ENCODE measurements around the gene TMEM17.
"Not testable (repeated sequence)": the region's sequence is repeated elsewhere in the genome, so short reads cannot be mapped to it uniquely, and the experiment has no call there.

Gene TMEM17

GRCh38 chr2:62539606-62540407 is 33.8 kb upstream of the TMEM17 start:
- no peak for TF ChIP-seq ZFP30 (CRISPR knock-in tag; IDR thresholded peaks at IDR 0.05)
- no peak for TF ChIP-seq GLIS3 (CRISPR knock-in tag; IDR thresholded peaks at IDR 0.05)
- TF ChIP-seq BACH2 (CRISPR knock-in tag; IDR thresholded peaks at IDR 0.05; ENCODE audit: borderline replicate concordance): no peak
- no peak for TF ChIP-seq CSDC2 (CRISPR knock-in tag; IDR thresholded peaks at IDR 0.05)
- no peak for TF ChIP-seq POU6F1 (CRISPR knock-in tag; IDR thresholded peaks at IDR 0.05; ENCODE audit: borderline replicate concordance, low read depth)
- no peak for TF ChIP-seq ISL1 (CRISPR knock-in tag; IDR thresholded peaks at IDR 0.05)
- no peak for TF ChIP-seq ZC3H10 (CRISPR knock-in tag; IDR thresholded peaks at IDR 0.05)
- no peak for TF ChIP-seq RARB (CRISPR knock-in tag; IDR thresholded peaks at IDR 0.05)
- no peak for TF ChIP-seq OSR1 (CRISPR knock-in tag; IDR thresholded peaks at IDR 0.05)
- no peak for TF ChIP-seq ZFP3 (CRISPR knock-in tag; IDR thresholded peaks at IDR 0.05)
- ATAC-seq: no peak

- ATAC-seq: no peak
- no peak for TF ChIP-seq PATZ1 (CRISPR knock-in tag; IDR thresholded peaks at IDR 0.05; ENCODE audit: borderline replicate concordance)
- no peak for TF ChIP-seq CREB5 (CRISPR knock-in tag; IDR thresholded peaks at IDR 0.05; ENCODE audit: low read depth)
- no peak for TF ChIP-seq ZNF8 (CRISPR knock-in tag; IDR thresholded peaks at IDR 0.05)
Measured at GRCh38 chr2:62538756-62539155, 32.8 kb upstream of the TMEM17 start.

- no peak for TF ChIP-seq TOX (CRISPR knock-in tag; IDR thresholded peaks at IDR 0.05; ENCODE audit: borderline replicate concordance)
- no peak for ATAC-seq
Measured at GRCh38 chr2:62537814-62538213, 31.8 kb upstream of the TMEM17 start.

- no peak for ATAC-seq
- TF ChIP-seq ZNF8 (CRISPR knock-in tag; IDR thresholded peaks at IDR 0.05): no peak
- no peak for TF ChIP-seq ARNTL (CRISPR knock-in tag; IDR thresholded peaks at IDR 0.05; ENCODE audit: borderline replicate concordance, low read depth)
- TF ChIP-seq ZNF565 (CRISPR knock-in tag; conservative IDR thresholded peaks at IDR 0.05; ENCODE audit: low read depth): no peak
Measured at GRCh38 chr2:62536873-62537547, 31.0 kb upstream of the TMEM17 start.

GRCh38 chr2:62535521-62535920 is 29.5 kb upstream of the TMEM17 start:
- not testable (repeated sequence) for ATAC-seq

- no peak for ATAC-seq
- TF ChIP-seq OSR1 (CRISPR knock-in tag; IDR thresholded peaks at IDR 0.05) (no peak), ZNF70 (CRISPR knock-in tag; IDR thresholded peaks at IDR 0.05) (no peak), ESRRG (CRISPR knock-in tag; IDR thresholded peaks at IDR 0.05) (no peak), ISL1 (CRISPR knock-in tag; IDR thresholded peaks at IDR 0.05) (no peak), POU6F1 (CRISPR knock-in tag; IDR thresholded peaks at IDR 0.05; ENCODE audit: borderline replicate concordance, low read depth) (no peak), TCF4 (CRISPR knock-in tag; IDR thresholded peaks at IDR 0.05; ENCODE audit: borderline replicate concordance) (no peak), RARB (CRISPR knock-in tag; IDR thresholded peaks at IDR 0.05) (no peak), SNAI2 (CRISPR knock-in tag; IDR thresholded peaks at IDR 0.05) (no peak), CSDC2 (CRISPR knock-in tag; IDR thresholded peaks at IDR 0.05) (no peak), ZFP30 (CRISPR knock-in tag; IDR thresholded peaks at IDR 0.05) (no peak), ZNF8 (CRISPR knock-in tag; IDR thresholded peaks at IDR 0.05) (no peak), TSHZ2 (CRISPR knock-in tag; IDR thresholded peaks at IDR 0.05) (no peak), CSRNP3 (CRISPR knock-in tag; IDR thresholded peaks at IDR 0.05) (no peak)
Measured at GRCh38 chr2:62531594-62531993, 25.6 kb upstream of the TMEM17 start.
